ENCODE data around the gene COG2.
"Not testable (repeated sequence)": the region's sequence is repeated elsewhere in the genome, so short reads cannot be mapped to it uniquely, and the experiment has no call there.

The COG2 gene

GRCh38 chr1:230715510-230715909 lies 73.2 kb downstream of the COG2 start:
- DNase-seq (ENCODE audit: low spot score): no peak

- DNase-seq (ENCODE audit: low spot score): not testable (repeated sequence)
Measured at GRCh38 chr1:230716453-230716852, 74.2 kb downstream of the COG2 start.

GRCh38 chr1:230717251-230717650 lies 75.0 kb downstream of the COG2 start:
- no peak for DNase-seq (ENCODE audit: low spot score)

GRCh38 chr1:230721849-230722522 lies 79.7 kb downstream of the COG2 start:
- not testable (repeated sequence) for DNase-seq (ENCODE audit: low spot score)

GRCh38 chr1:230725256-230726012 lies 83.2 kb downstream of the COG2 start:
- no peak for DNase-seq (ENCODE audit: low spot score)

- no peak for DNase-seq (ENCODE audit: low spot score)
Measured at GRCh38 chr1:230728710-230729392, 86.6 kb downstream of the COG2 start.

GRCh38 chr1:230730977-230731376 lies 88.7 kb downstream of the COG2 start:
- no peak for DNase-seq (ENCODE audit: low spot score)

GRCh38 chr1:230735447-230735846 lies 93.2 kb downstream of the COG2 start:
- no peak for DNase-seq (ENCODE audit: low spot score)

GRCh38 chr1:230737622-230738262 lies 95.5 kb downstream of the COG2 start:
- no peak for DNase-seq (ENCODE audit: low spot score)

GRCh38 chr1:230739564-230740290 lies 97.4 kb downstream of the COG2 start:
- DNase-seq (ENCODE audit: low spot score): no peak
